Measurements from ENCODE around the gene PKD1. TPM values are rescaled to one million over a fixed set of nuclear protein-coding genes. Genes with fewer than 3 reads are reported as not detected.

PKD1 gene
- total and polyA plus RNA-seq, 2 of the 13 experiments (the other 11 are each of a cell fraction or from before 2014, with no cell fraction given) = 22.1 to 23.0 TPM

GRCh38 chr16:2147981-2148671, 12.4 kb upstream of the PKD1 start, which contains the start of gene RAB26 (continued):
- TF ChIP-seq ZHX2 (IDR thresholded peaks at IDR 0.05; ENCODE audit: low read depth) (no peak), ZHX2 (CRISPR knock-in tag; IDR thresholded peaks at IDR 0.05; ENCODE audit: borderline replicate concordance) (no peak), ETS1 (CRISPR knock-in tag; IDR thresholded peaks at IDR 0.05) (no peak), DR1 (CRISPR knock-in tag; IDR thresholded peaks at IDR 0.05) (no peak), ZNF558 (CRISPR knock-in tag; IDR thresholded peaks at IDR 0.05; ENCODE audit: borderline replicate concordance) (no peak), DMTF1 (CRISPR knock-in tag; IDR thresholded peaks at IDR 0.05) (no peak), ZNF136 (CRISPR knock-in tag; IDR thresholded peaks at IDR 0.05; ENCODE audit: low read depth) (no peak), NKX3-1 (CRISPR knock-in tag; IDR thresholded peaks at IDR 0.05) (no peak), ZNF275 (CRISPR knock-in tag; IDR thresholded peaks at IDR 0.05; ENCODE audit: borderline replicate concordance) (no peak), ZNF362 (CRISPR knock-in tag; IDR thresholded peaks at IDR 0.05; ENCODE audit: borderline replicate concordance) (no peak), MIER2 (CRISPR knock-in tag; IDR thresholded peaks at IDR 0.05) (no peak), ZFP90 (CRISPR knock-in tag; IDR thresholded peaks at IDR 0.05; ENCODE audit: borderline replicate concordance) (0 out of 2 replicates have a peak, but pooled peaks have one; percentile 33), ZNF441 (CRISPR knock-in tag; IDR thresholded peaks at IDR 0.05; ENCODE audit: borderline replicate concordance) (no peak), MEF2D (CRISPR knock-in tag; IDR thresholded peaks at IDR 0.05) (no peak), PPARG (CRISPR knock-in tag; conservative IDR thresholded peaks at IDR 0.05) (no peak), ZNF597 (CRISPR knock-in tag; IDR thresholded peaks at IDR 0.05) (no peak)
